Heart right ventricle (tissue), 16 donors: ENCODE results near the gene DPH2. TPM values are rescaled to one million over a fixed set of nuclear protein-coding genes. Genes with fewer than 3 reads are reported as not detected.

Source experiments
- ATAC-seq, 8 donors: fragments of 200-7000 bp; cut with Tn5 transposase; one replicate each; pipeline ENCODE4 v1.9.1; 2020; ENCODE audit warnings: mild to moderate bottlenecking in 8 of 8, moderate library complexity in 8 of 8, moderate number of reproducible peaks in 1 of 8
- DNase-seq, 2 donors: peaks; one replicate each; pipeline ENCODE4 v3.0.0-alpha.2; 2020
- H3K27ac ChIP-seq, 10 donors: fragments of 200-600 bp; sonication (generic) in 2 of 10; one replicate each; pipeline versions ENCODE4 v1.5.0 to v1.8.0; 2020 to 2022; ENCODE audit warnings: mild to moderate bottlenecking in 3 of 10
- H3K27me3 ChIP-seq, 7 donors: fragments of 200-600 bp; one replicate each; pipeline ENCODE4 v1.8.0; 2021 to 2022; ENCODE audit warnings: mild to moderate bottlenecking in 2 of 7
- H3K36me3 ChIP-seq, 9 donors: fragments of 200-600 bp; sonication (generic) in 1 of 9; one replicate each; pipeline versions ENCODE4 v1.5.0 to v1.8.0; 2020 to 2022; ENCODE audit warnings: mild to moderate bottlenecking in 2 of 9
- H3K4me1 ChIP-seq, 9 donors: fragments of 200-600 bp; sonication (generic) in 1 of 9; one replicate each; pipeline versions ENCODE4 v1.5.0 to v1.8.0; 2020 to 2022; ENCODE audit warnings: mild to moderate bottlenecking in 4 of 9
- H3K4me3 ChIP-seq, 10 donors: fragments of 200-600 bp; sonication (generic) in 2 of 10; one replicate each; pipeline versions ENCODE4 v1.5.0 to v1.8.0; 2020 to 2022; ENCODE audit warnings: mild to moderate bottlenecking in 7 of 10, moderate library complexity in 2 of 10
- H3K9me3 ChIP-seq, 11 donors: fragments of 200-600 bp in 10 of 11; sonication (generic) in 2 of 11; one replicate each; pipeline versions ENCODE4 v1.5.0 to v1.8.0; 2013 to 2022; ENCODE audit warnings: mild to moderate bottlenecking in 2 of 11, control low read depth in 1 of 11, moderate library complexity in 1 of 11
- CTCF ChIP-seq, 9 donors: fragments of 200-600 bp; sonication (generic) in 2 of 9; IDR thresholded peaks; one replicate each; pipeline versions ENCODE4 v1.5.0 to v1.8.0; 2021 to 2022; ENCODE audit warnings: antibody characterized with exemption in 9 of 9, mild to moderate bottlenecking in 5 of 9, moderate library complexity in 1 of 9
- WGBS, 2 donors: extraction: QIAGEN DNeasy Blood & Tissue Kit; methylation state at CpG; one replicate each; pipeline ENCODE4 v1.1.7; 2013; ENCODE audit warnings: inconsistent platforms in 1 of 2; 5-methylcytosine and 5-hydroxymethylcytosine counted together
- intact Hi-C, 10 donors: fragments of 100-400 bp; cut with DNase I; formaldehyde crosslinking; loops; one replicate each; pipeline versions ENCODE4 v1.11.1 to v1.14.2; 2022
- polyA plus RNA-seq, 2 donors: library from polyadenylated mRNA; stranded (reverse); fragments of 200-250 nt; gene quantifications; one replicate each; pipeline ENCODE4 v1.2.3, GENCODE V29; 2013
- total RNA-seq, 10 donors: library from RNA; stranded (reverse); fragmentation: NEBNext Ultra II Directional in 3 of 10; extraction: Animal tissue kit (Norgen Biotek cat#: 25700) in 3 of 10; gene quantifications; one replicate each; pipeline versions ENCODE4 v1.2.1 to v1.2.4, GENCODE V29; 2021 to 2023
- donor health status: Arrhythmogenic right ventricular cardiomyopathy.
- donor health status: ischemic (EF 13 %, LVEDD 7.1; RV severe dilation, severe dysfunction).
- donor health status: healthy with polysubstance abuse.
- donor health status: DM: no; HTN: yes; CAD: no.
- donor health status: DM: no; HTN: no; CAD: no.
- donor health status: ischemic (EF 25% LVEDD 6.9; RV normal size, moderate dysfunction).
- donor health status: ischemic (EF 25% LVEDD 5.7; RV mildly dilated, moderate dysfunction).
- donor health status: healthy.
- donor health status: DM: yes; HTN: yes; CAD: no.
- donor health status: Ischemic cardiomyopathy.
- donor health status: ischemic (EF 35%, LVEDD 5.7; RV mildly dilated, moderate dysfunction).
- donor health status: nonischemic (EF 11% LVEDD 7.7; RV severe dilation, severe dysfunction).
- donor health status: DM: yes; HTN: yes; CAD: no.
- donor health status: PGD.
- donor health status: ischemic (EF 29% LVEDD 5.4; RV normal size, mild dysfunction).
- donor health status: nonischemic (EF 23%, LVEDD 6.1; RV moderate dilation, normal function).

Gene DPH2
- total and polyA plus RNA-seq, 12 donors, result 9.4 to 33.7 (median 14.3) TPM

GRCh38 chr1:43991476-43992231, 21.8 kb downstream of the DPH2 start, which contains the start of gene CCDC24:
Gene CCDC24, plus strand, starts transcription at chr1:43991599. Its CDS starts 280 bp downstream, at chr1:43991879.
- H3K9me3 ChIP-seq, result no peaks in the 10 kb centered on the region
- no peaks in the 10 kb centered on the region for H3K27me3 ChIP-seq
- peak; percentile 86 to 94 (median 90) for ATAC-seq
- H3K4me3 ChIP-seq, result peak within 1 kb of the TSS; percentile 45 to 82 (median 71)
- 0 to 1% methylated on average over 63 to 66 of the region's 66 CpGs for WGBS, 2 donors
- peak in 5 of 9 donors; percentile 0 to 41 (median 15) for TF ChIP-seq CTCF (IDR thresholded peaks at IDR 0.05)
- intact Hi-C loops, result loop anchor here in 1 of 10 donors (10.0 kb wide), 1 partner anchor 223 kb away; the partner anchor contains the start of gene DMAP1
- peak within 1 kb of the TSS in 7 of 10 donors; percentile 7 to 82 (median 62) for H3K27ac ChIP-seq
- peaks cover 5 to 23% (median 11%) of the 10 kb centered on the region in 9 donors for H3K4me1 ChIP-seq
- DNase-seq, result peak; percentile 81
- H3K36me3 ChIP-seq, result peaks cover 0 to 4% (median 0%) of the 10 kb centered on the region in 9 donors

GRCh38 chr1:43992232-43992995, 22.6 kb downstream of the DPH2 start:
- Histone ChIP-seq H3K4me1 (peaks cover 5 to 27% (median 13%) of the 10 kb centered on the region in 9 donors), H3K9me3 (no peaks in the 10 kb centered on the region), H3K27ac (peak overlapping the region in 2 of 10 donors; percentile 72 to 82), H3K36me3 (no peaks in the 10 kb centered on the region), H3K27me3 (no peaks in the 10 kb centered on the region), H3K4me3 (peak overlapping the region in 8 of 10 donors; percentile 53 to 82 (median 72))
- intact Hi-C loops, result loop anchor here in 1 of 10 donors (10.0 kb wide), 1 partner anchor 222 kb away; the partner anchor contains the start of gene DMAP1
- no peak for DNase-seq
- ATAC-seq, result peak in 1 of 8 donors; percentile 3
- TF ChIP-seq CTCF (IDR thresholded peaks at IDR 0.05), result no peak
- WGBS, 2 donors, result 51 to 53% methylated on average over 11 of the region's 11 CpGs

GRCh38 chr1:43993206-43993914, 23.6 kb downstream of the DPH2 start:
- Histone ChIP-seq H3K27ac (no peak overlapping the region), H3K4me3 (no peak overlapping the region), H3K4me1 (peaks cover 5 to 27% (median 13%) of the 10 kb centered on the region in 9 donors), H3K36me3 (no peaks in the 10 kb centered on the region), H3K27me3 (no peaks in the 10 kb centered on the region), H3K9me3 (no peaks in the 10 kb centered on the region)
- ATAC-seq, result no peak
- TF ChIP-seq CTCF (IDR thresholded peaks at IDR 0.05), result no peak
- 93 to 94% methylated on average over 9 of the region's 9 CpGs for WGBS, 2 donors
- intact Hi-C loops, result loop anchor here in 1 of 10 donors (10.0 kb wide), 1 partner anchor 221 kb away; the partner anchor contains the start of gene DMAP1
- no peak for DNase-seq
